Activated CD4-positive, alpha-beta memory T cell treated with anti-CD3 and anti-CD28 coated beads, Interleukin-2, amount 10 ng/mL, durations not matched to agents 7 days and 5 days (primary cell): ENCODE data around the gene CD28. TPM values are rescaled to one million over a fixed set of nuclear protein-coding genes. Genes with fewer than 3 reads are reported as not detected.
"Not testable (repeated sequence)": the region's sequence is repeated elsewhere in the genome, so short reads cannot be mapped to it uniquely, and the experiment has no call there.

Source experiments
- CTCF ChIA-PET: fragments of 350-600 bp; sonication (Branson Sonifier 250); formaldehyde crosslinking; loops from one replicate; lab custom pipeline; 2021; ENCODE audit warnings: antibody characterized with exemption, inconsistent platforms; lab: Charles Lee
- POLR2A ChIA-PET: fragments of 350-600 bp; sonication (Branson Sonifier 250); formaldehyde crosslinking; loops from one replicate; lab custom pipeline; 2021; ENCODE audit warnings: antibody characterized with exemption; lab: Charles Lee
- DNase-seq: peaks from one replicate; pipeline ENCODE4 v3.0.0-alpha.2; 2020
- H3K27ac Mint-ChIP-seq: one replicate; pipeline ENCODE4 v1.8.0; 2021; ENCODE audit warnings: mild to moderate bottlenecking, mixed read lengths
- H3K27me3 Mint-ChIP-seq: one replicate; pipeline ENCODE4 v1.8.0; 2021; ENCODE audit warnings: mixed read lengths
- H3K36me3 Mint-ChIP-seq: one replicate; pipeline ENCODE4 v1.8.0; 2021; ENCODE audit warnings: low read depth, mixed read lengths
- H3K4me1 Mint-ChIP-seq: one replicate; pipeline ENCODE4 v1.8.0; 2021; ENCODE audit warnings: mixed read lengths
- H3K4me3 Mint-ChIP-seq: one replicate; pipeline ENCODE4 v1.8.0; 2021; ENCODE audit warnings: mild to moderate bottlenecking, mixed read lengths
- H3K9me3 Mint-ChIP-seq: one replicate; pipeline ENCODE4 v1.8.0; 2021; ENCODE audit warnings: mixed read lengths
- total RNA-seq, 2 experiments: library from RNA; stranded (reverse); gene quantifications; one replicate each; pipeline ENCODE4 v1.2.3, GENCODE V29; 2021

Gene CD28
- total RNA-seq, 2 experiments from 2014 or later, result 194 to 205 TPM

- H3K4me1 Mint-ChIP-seq, result peaks cover 17% of the 10 kb centered on the region
- no peak overlapping the region for H3K4me3 Mint-ChIP-seq
- POLR2A ChIA-PET, result no interaction called here
- CTCF ChIA-PET, result no interaction called here
- DNase-seq, result no peak
- H3K27ac Mint-ChIP-seq, result no peak overlapping the region
- H3K9me3 Mint-ChIP-seq, result no peaks in the 10 kb centered on the region
- H3K36me3 Mint-ChIP-seq, result peaks cover 2% of the 10 kb centered on the region
- no peaks in the 10 kb centered on the region for H3K27me3 Mint-ChIP-seq
Measured at GRCh38 chr2:203690117-203690431, 16.4 kb upstream of the CD28 start.

- no peak for DNase-seq
- Mint-ChIP-seq H3K4me1 (peaks cover 15% of the 10 kb centered on the region), H3K9me3 (no peaks in the 10 kb centered on the region), H3K27me3 (no peaks in the 10 kb centered on the region), H3K36me3 (peaks cover 2% of the 10 kb centered on the region), H3K4me3 (no peak overlapping the region), H3K27ac (no peak overlapping the region)
- CTCF ChIA-PET, result no interaction called here
- POLR2A ChIA-PET, result no interaction called here
Measured at GRCh38 chr2:203690441-203691047, 15.9 kb upstream of the CD28 start.

DNA sequence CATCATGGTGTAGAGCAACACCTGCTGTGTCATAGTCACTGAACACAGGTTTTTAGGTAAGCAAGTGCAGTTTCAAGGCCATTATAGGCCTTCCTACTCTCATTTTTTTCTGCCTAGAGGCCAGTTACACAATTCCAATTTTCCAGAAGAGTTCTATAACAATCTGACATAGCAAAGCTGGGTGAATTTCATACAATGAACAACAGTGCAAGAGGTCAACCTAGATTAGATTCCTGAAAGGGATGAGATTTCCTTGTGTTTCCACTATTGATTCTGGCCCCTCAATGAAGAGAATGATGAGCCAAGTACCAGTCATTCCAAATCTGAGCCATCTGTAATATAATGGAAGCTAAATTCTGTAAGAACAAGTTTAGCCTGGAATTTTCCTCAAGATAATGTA, 15.3 kb upstream of the CD28 start:
- no peak overlapping the region for H3K27ac Mint-ChIP-seq
- H3K4me1 Mint-ChIP-seq, result peaks cover 15% of the 10 kb centered on the region
- DNase-seq, result no peak
- no peaks in the 10 kb centered on the region for H3K27me3 Mint-ChIP-seq
- no peak overlapping the region for H3K4me3 Mint-ChIP-seq
- peaks cover 2% of the 10 kb centered on the region for H3K36me3 Mint-ChIP-seq
- POLR2A ChIA-PET, result interaction anchor here (0.6 to 0.9 kb wide), 2 partner anchors 11 to 57 kb away, joined by 3 to 4 read pairs; no protein-coding TSS in a partner anchor
- H3K9me3 Mint-ChIP-seq, result no peaks in the 10 kb centered on the region
- CTCF ChIA-PET, result interaction anchor here (1.1 kb wide), 1 partner anchor 124 kb away, joined by 3 read pairs; no protein-coding TSS in a partner anchor

DNA sequence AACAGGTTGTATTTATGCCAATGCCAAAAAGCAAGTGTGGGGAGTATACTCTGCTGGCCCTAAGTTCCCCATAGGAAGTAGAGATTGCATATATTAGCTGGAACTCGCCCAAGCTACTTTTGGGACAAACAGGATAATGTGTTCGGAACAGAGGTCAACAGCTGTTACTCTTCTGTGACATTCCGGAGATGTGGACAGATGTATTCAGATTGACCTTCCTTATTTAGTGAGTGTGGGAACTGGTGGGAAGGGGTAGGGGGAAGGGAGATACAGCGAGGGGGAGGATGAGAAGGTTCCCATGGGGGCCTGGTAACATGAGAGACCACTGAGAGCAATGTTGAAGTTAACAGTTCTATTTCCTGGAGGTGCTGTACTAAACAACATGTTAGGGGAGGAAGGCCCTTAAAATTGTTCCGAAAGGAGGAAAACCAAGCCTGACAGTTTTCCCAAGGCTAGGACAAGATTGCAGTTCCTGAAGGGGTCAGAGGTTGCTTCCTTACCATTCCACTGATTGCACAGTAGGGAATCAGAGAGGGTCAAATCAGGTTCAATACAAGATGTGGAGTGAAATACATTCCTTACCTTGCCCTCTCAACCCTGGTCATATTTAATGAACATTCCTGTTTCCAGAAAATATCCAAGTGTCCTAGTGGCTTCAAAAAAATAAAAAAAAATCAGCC, 14.3 kb upstream of the CD28 start:
- Mint-ChIP-seq H3K4me1 (peaks cover 17% of the 10 kb centered on the region), H3K4me3 (no peak overlapping the region), H3K27me3 (no peaks in the 10 kb centered on the region), H3K9me3 (peaks cover 2% of the 10 kb centered on the region), H3K27ac (no peak overlapping the region), H3K36me3 (no peaks in the 10 kb centered on the region)
- ChIA-PET POLR2A (interaction anchor here (0.9 kb wide), 1 partner anchor 10 kb away, joined by 3 read pairs; no protein-coding TSS in a partner anchor), CTCF (interaction anchor here (1.1 to 2.7 kb wide), 2 partner anchors 123 kb away, joined by 3 to 7 read pairs; no protein-coding TSS in a partner anchor)
- DNase-seq, result no peak

- Mint-ChIP-seq H3K4me3 (no peak overlapping the region), H3K36me3 (peaks cover under 1% of the 10 kb centered on the region), H3K9me3 (peaks cover 7% of the 10 kb centered on the region), H3K4me1 (peaks cover 18% of the 10 kb centered on the region), H3K27ac (peak overlapping the region; percentile 4), H3K27me3 (no peaks in the 10 kb centered on the region)
- ChIA-PET CTCF (interaction anchor here (1.4 to 2.7 kb wide), 2 partner anchors 27 to 122 kb away, joined by 3 to 7 read pairs; no protein-coding TSS in a partner anchor), POLR2A (interaction anchor here (1.9 kb wide), 1 partner anchor 11 kb away, joined by 6 read pairs; no protein-coding TSS in a partner anchor)
- DNase-seq, result no peak
Measured at GRCh38 chr2:203693242-203693879, 13.1 kb upstream of the CD28 start.

- Mint-ChIP-seq H3K4me3 (no peak overlapping the region), H3K27ac (no peak overlapping the region), H3K4me1 (peaks cover 18% of the 10 kb centered on the region), H3K9me3 (peaks cover 7% of the 10 kb centered on the region), H3K36me3 (peaks cover 4% of the 10 kb centered on the region), H3K27me3 (no peaks in the 10 kb centered on the region)
- DNase-seq, result no peak
- POLR2A ChIA-PET, result interaction anchor here (1.9 kb wide), 1 partner anchor 10 kb away, joined by 6 read pairs; no protein-coding TSS in a partner anchor
- CTCF ChIA-PET, result interaction anchor here (1.1 to 2.7 kb wide), 3 partner anchors 9 to 121 kb away, joined by 3 to 7 read pairs (median 3); no protein-coding TSS in a partner anchor
Measured at GRCh38 chr2:203694191-203694590, 12.2 kb upstream of the CD28 start.

- Mint-ChIP-seq H3K36me3 (peaks cover 4% of the 10 kb centered on the region), H3K27me3 (no peaks in the 10 kb centered on the region), H3K9me3 (peaks cover 10% of the 10 kb centered on the region), H3K4me3 (no peak overlapping the region), H3K27ac (no peak overlapping the region), H3K4me1 (peaks cover 23% of the 10 kb centered on the region)
- DNase-seq, result no peak
- ChIA-PET POLR2A (no interaction called here), CTCF (no interaction called here)
Measured at GRCh38 chr2:203697190-203697589, 9.2 kb upstream of the CD28 start.

GRCh38 chr2:203697763-203698162, 8.7 kb upstream of the CD28 start:
- H3K27ac Mint-ChIP-seq, POLR2A ChIA-PET, H3K27me3 Mint-ChIP-seq, CTCF ChIA-PET, H3K4me3 Mint-ChIP-seq, H3K36me3 Mint-ChIP-seq, DNase-seq: not testable (repeated sequence)
- peaks cover 23% of the 10 kb centered on the region for H3K4me1 Mint-ChIP-seq
- H3K9me3 Mint-ChIP-seq, result peaks cover 11% of the 10 kb centered on the region

DNA sequence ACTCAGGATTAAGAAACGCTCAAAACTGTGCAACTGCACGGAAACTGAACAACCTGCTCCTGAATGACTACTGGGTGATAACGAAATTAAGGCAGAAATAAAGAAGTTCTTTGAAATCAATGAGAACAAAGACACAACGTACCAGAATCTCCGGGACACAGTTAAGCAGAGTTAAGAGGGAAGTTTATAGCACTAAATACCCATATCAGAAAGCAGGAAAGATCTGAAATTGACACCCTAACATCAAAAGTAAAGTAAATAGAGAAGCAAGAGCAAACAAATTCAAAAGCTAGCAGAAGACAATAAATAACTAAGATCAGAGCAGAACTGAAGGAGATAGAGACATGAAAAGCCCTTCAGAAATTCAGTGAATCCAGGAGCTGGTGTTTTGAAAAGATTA, 8.0 kb upstream of the CD28 start:
- DNase-seq, CTCF ChIA-PET, POLR2A ChIA-PET, H3K36me3 Mint-ChIP-seq, H3K27me3 Mint-ChIP-seq, H3K27ac Mint-ChIP-seq, H3K4me3 Mint-ChIP-seq: not testable (repeated sequence)
- H3K4me1 Mint-ChIP-seq, result peaks cover 19% of the 10 kb centered on the region
- H3K9me3 Mint-ChIP-seq, result peaks cover 13% of the 10 kb centered on the region

DNA sequence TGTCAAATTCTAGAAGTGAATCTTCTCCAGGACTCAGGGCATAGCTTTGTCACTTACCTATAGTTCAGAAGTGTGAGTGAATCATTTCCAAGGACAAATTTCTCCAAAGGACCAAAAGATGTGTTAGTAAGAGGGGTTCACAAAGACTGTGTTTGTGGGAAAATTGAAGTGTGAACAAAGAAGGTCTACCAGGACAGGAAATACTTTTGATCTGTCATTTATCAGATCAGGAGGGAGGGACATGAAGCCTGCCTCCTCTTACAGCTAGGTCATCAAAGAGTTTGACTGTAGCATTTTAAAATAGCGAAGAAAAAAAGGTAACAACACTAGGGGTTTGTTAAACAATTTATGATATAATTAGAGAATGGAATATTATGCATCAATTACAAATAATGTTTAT, 2.0 kb upstream of the CD28 start:
- peak overlapping the region; percentile 58 for H3K27ac Mint-ChIP-seq
- H3K4me3 Mint-ChIP-seq, result no peak overlapping the region
- peaks cover 6% of the 10 kb centered on the region for H3K9me3 Mint-ChIP-seq

GRCh38 chr2:203705178-203705577, 1.3 kb upstream of the CD28 start:
- Mint-ChIP-seq H3K9me3 (peaks cover 4% of the 10 kb centered on the region), H3K4me3 (peak overlapping the region; percentile 90), H3K27ac (peak overlapping the region; percentile 97), H3K4me1 (peaks cover 34% of the 10 kb centered on the region), H3K36me3 (peaks cover 37% of the 10 kb centered on the region), H3K27me3 (no peaks in the 10 kb centered on the region)
- CTCF ChIA-PET, result interaction anchor here (7.6 kb wide), 1 partner anchor 15 kb away, joined by 62 read pairs; no protein-coding TSS in a partner anchor
- POLR2A ChIA-PET, result interaction anchor here (0.8 to 21.4 kb wide), 12 partner anchors 11 to 182 kb away, joined by 3 to 859 read pairs (median 5); partner anchors contain the start of gene CTLA4
- DNase-seq, result peak; percentile 52

More for the DNA sequence above, 2.0 kb upstream of the CD28 start:
- H3K36me3 Mint-ChIP-seq, result peaks cover 29% of the 10 kb centered on the region
- ChIA-PET CTCF (interaction anchor here (7.6 kb wide), 1 partner anchor 15 kb away, joined by 62 read pairs; no protein-coding TSS in a partner anchor), POLR2A (interaction anchor here (1.0 to 21.4 kb wide), 10 partner anchors 10 to 183 kb away, joined by 3 to 859 read pairs (median 14); partner anchors contain the start of gene CTLA4)
- no peaks in the 10 kb centered on the region for H3K27me3 Mint-ChIP-seq
- H3K4me1 Mint-ChIP-seq, result peaks cover 30% of the 10 kb centered on the region
- no peak for DNase-seq

GRCh38 chr2:203707530-203707929, 1.1 kb downstream of the CD28 start:
- H3K4me1 Mint-ChIP-seq, result peaks cover 50% of the 10 kb centered on the region
- H3K9me3 Mint-ChIP-seq, result peaks cover 3% of the 10 kb centered on the region
- DNase-seq, result no peak
- POLR2A ChIA-PET, result interaction anchor here (0.7 to 21.4 kb wide), 22 partner anchors 10 to 468 kb away, joined by 3 to 859 read pairs (median 5); partner anchors contain the start of genes CTLA4, CYP20A1 and ICOS
- peak overlapping the region; percentile 97 for H3K27ac Mint-ChIP-seq
- peaks cover 59% of the 10 kb centered on the region for H3K36me3 Mint-ChIP-seq
- CTCF ChIA-PET, result interaction anchor here (0.9 to 7.6 kb wide), 8 partner anchors 12 to 107 kb away, joined by 4 to 62 read pairs (median 7); no protein-coding TSS in a partner anchor
- no peaks in the 10 kb centered on the region for H3K27me3 Mint-ChIP-seq
- peak overlapping the region; percentile 90 for H3K4me3 Mint-ChIP-seq
